WTC11 (cell line): ENCODE measurements around the gene AUH. TPM values are rescaled to one million over a fixed set of nuclear protein-coding genes. Genes with fewer than 3 reads are reported as not detected.

Experiments
- ATAC-seq: fragments of 200-7000 bp; cut with Tn5 transposase; 2 replicates; pipeline ENCODE4 v1.10.0; 2021; ENCODE audit warnings: mild to moderate bottlenecking, moderate library complexity
- CTCF ChIA-PET: fragments of 300-600 bp; sonication (Branson Sonifier 250); formaldehyde crosslinking; loops from one replicate; lab custom pipeline; 2021; ENCODE audit warnings: antibody characterized with exemption; lab: Charles Lee
- POLR2A ChIA-PET: fragments of 350-600 bp; sonication (Branson Sonifier 250); formaldehyde crosslinking; loops from one replicate; lab custom pipeline; 2021; ENCODE audit warnings: antibody characterized with exemption; lab: Charles Lee
- DNase-seq: peaks from one replicate; pipeline ENCODE4 v3.0.0; 2021; ENCODE audit warnings: low spot score
- H3K27ac Mint-ChIP-seq: 2 replicates; pipeline ENCODE4 v1.8.0; 2021; ENCODE audit warnings: mixed read lengths
- H3K27me3 Mint-ChIP-seq: 2 replicates; pipeline ENCODE4 v1.8.0; 2021; ENCODE audit warnings: low read depth, mild to moderate bottlenecking, moderate library complexity, mixed read lengths
- H3K36me3 Mint-ChIP-seq: 2 replicates; pipeline ENCODE4 v1.8.0; 2021; ENCODE audit warnings: mixed read lengths
- H3K4me1 Mint-ChIP-seq: 2 replicates; pipeline ENCODE4 v1.8.0; 2022; ENCODE audit warnings: mixed read lengths
- H3K4me3 Mint-ChIP-seq: 2 replicates; pipeline ENCODE4 v1.8.0; 2021; ENCODE audit warnings: mild to moderate bottlenecking, moderate library complexity, mixed read lengths
- H3K9me3 Mint-ChIP-seq: 2 replicates; pipeline ENCODE4 v1.8.0; 2021; ENCODE audit warnings: mixed read lengths
- CDX4 ChIP-seq: fragments of 250-450 bp; sonication (Bioruptor Pico); IDR thresholded peaks from 2 replicates; pipeline ENCODE4 v1.9.0; 2021; ENCODE audit warnings: moderate library complexity, mild to moderate bottlenecking, inconsistent platforms, borderline replicate concordance
- FOXJ3 ChIP-seq: sonication (generic); formaldehyde crosslinking; IDR thresholded peaks from 2 replicates; pipeline ENCODE4 v1.9.0; 2021; ENCODE audit warnings: missing genetic modification reagents, mild to moderate bottlenecking, borderline replicate concordance
- JUN ChIP-seq: sonication (generic); formaldehyde crosslinking; IDR thresholded peaks from 2 replicates; pipeline ENCODE4 v1.8.0; 2023; ENCODE audit warnings: mild to moderate bottlenecking, missing genetic modification reagents
- KAT7 ChIP-seq: sonication (generic); formaldehyde crosslinking; IDR thresholded peaks from 2 replicates; pipeline ENCODE4 v1.8.1; 2023; ENCODE audit warnings: missing genetic modification reagents, mild to moderate bottlenecking, borderline replicate concordance
- MAX ChIP-seq: sonication (generic); formaldehyde crosslinking; IDR thresholded peaks from 2 replicates; pipeline ENCODE4 v1.8.0; 2022; ENCODE audit warnings: mild to moderate bottlenecking, missing genetic modification reagents
- NFYB ChIP-seq: sonication (generic); formaldehyde crosslinking; conservative IDR thresholded peaks from 2 replicates; pipeline ENCODE4 v1.8.0; 2022; ENCODE audit warnings: low read depth, missing genetic modification reagents
- SMAD3 ChIP-seq: sonication (generic); formaldehyde crosslinking; IDR thresholded peaks from 2 replicates; pipeline ENCODE4 v1.8.0; 2022; ENCODE audit warnings: missing genetic modification reagents, mild to moderate bottlenecking, borderline replicate concordance
- SOX15 ChIP-seq: fragments of 250-450 bp; sonication (Bioruptor Pico); IDR thresholded peaks from 2 replicates; pipeline ENCODE4 v1.9.0; 2021; ENCODE audit warnings: mild to moderate bottlenecking
- ZNF281 ChIP-seq: sonication (generic); formaldehyde crosslinking; IDR thresholded peaks from 2 replicates; pipeline ENCODE4 v1.8.0; 2023; ENCODE audit warnings: mild to moderate bottlenecking, missing genetic modification reagents
- total RNA-seq: library from RNA; stranded (reverse); gene quantifications from 3 replicates; pipeline ENCODE4 v1.2.3, GENCODE V29; 2021
- TF ChIP-seq, protein P1 (sequence below): sonication (generic); formaldehyde crosslinking; IDR thresholded peaks from 2 replicates; pipeline ENCODE4 v1.8.0; 2022; ENCODE audit warnings: missing genetic modification reagents
- TF ChIP-seq, protein P2 (sequence below): sonication (generic); formaldehyde crosslinking; IDR thresholded peaks from 2 replicates; pipeline ENCODE4 v1.8.1; 2022; ENCODE audit warnings: missing genetic modification reagents, borderline replicate concordance
- TF ChIP-seq, protein P3 (sequence below): sonication (generic); formaldehyde crosslinking; IDR thresholded peaks from 2 replicates; pipeline ENCODE4 v1.8.1; 2023; ENCODE audit warnings: mild to moderate bottlenecking, missing genetic modification reagents, moderate library complexity
- TF ChIP-seq, protein P4 (sequence below): sonication (generic); formaldehyde crosslinking; IDR thresholded peaks from 2 replicates; pipeline ENCODE4 v1.8.1; 2023; ENCODE audit warnings: mild to moderate bottlenecking, missing genetic modification reagents, borderline replicate concordance

The AUH gene
- total RNA-seq, 1 experiment from 2014 or later: 30.4 TPM

GRCh38 chr9:91298311-91298710 is 63.4 kb downstream of the AUH start (continued):
- TF ChIP-seq, protein P1, sequence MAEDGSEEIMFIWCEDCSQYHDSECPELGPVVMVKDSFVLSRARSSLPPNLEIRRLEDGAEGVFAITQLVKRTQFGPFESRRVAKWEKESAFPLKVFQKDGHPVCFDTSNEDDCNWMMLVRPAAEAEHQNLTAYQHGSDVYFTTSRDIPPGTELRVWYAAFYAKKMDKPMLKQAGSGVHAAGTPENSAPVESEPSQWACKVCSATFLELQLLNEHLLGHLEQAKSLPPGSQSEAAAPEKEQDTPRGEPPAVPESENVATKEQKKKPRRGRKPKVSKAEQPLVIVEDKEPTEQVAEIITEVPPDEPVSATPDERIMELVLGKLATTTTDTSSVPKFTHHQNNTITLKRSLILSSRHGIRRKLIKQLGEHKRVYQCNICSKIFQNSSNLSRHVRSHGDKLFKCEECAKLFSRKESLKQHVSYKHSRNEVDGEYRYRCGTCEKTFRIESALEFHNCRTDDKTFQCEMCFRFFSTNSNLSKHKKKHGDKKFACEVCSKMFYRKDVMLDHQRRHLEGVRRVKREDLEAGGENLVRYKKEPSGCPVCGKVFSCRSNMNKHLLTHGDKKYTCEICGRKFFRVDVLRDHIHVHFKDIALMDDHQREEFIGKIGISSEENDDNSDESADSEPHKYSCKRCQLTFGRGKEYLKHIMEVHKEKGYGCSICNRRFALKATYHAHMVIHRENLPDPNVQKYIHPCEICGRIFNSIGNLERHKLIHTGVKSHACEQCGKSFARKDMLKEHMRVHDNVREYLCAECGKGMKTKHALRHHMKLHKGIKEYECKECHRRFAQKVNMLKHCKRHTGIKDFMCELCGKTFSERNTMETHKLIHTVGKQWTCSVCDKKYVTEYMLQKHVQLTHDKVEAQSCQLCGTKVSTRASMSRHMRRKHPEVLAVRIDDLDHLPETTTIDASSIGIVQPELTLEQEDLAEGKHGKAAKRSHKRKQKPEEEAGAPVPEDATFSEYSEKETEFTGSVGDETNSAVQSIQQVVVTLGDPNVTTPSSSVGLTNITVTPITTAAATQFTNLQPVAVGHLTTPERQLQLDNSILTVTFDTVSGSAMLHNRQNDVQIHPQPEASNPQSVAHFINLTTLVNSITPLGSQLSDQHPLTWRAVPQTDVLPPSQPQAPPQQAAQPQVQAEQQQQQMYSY (CRISPR knock-in tag): no peak
- no peak for TF ChIP-seq CDX4 (CRISPR knock-in tag)
- TF ChIP-seq, protein P2, sequence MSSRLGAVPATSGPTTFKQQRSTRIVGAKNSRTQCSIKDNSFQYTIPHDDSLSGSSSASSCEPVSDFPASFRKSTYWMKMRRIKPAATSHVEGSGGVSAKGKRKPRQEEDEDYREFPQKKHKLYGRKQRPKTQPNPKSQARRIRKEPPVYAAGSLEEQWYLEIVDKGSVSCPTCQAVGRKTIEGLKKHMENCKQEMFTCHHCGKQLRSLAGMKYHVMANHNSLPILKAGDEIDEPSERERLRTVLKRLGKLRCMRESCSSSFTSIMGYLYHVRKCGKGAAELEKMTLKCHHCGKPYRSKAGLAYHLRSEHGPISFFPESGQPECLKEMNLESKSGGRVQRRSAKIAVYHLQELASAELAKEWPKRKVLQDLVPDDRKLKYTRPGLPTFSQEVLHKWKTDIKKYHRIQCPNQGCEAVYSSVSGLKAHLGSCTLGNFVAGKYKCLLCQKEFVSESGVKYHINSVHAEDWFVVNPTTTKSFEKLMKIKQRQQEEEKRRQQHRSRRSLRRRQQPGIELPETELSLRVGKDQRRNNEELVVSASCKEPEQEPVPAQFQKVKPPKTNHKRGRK (CRISPR knock-in tag): no peak
- TF ChIP-seq, protein P3, sequence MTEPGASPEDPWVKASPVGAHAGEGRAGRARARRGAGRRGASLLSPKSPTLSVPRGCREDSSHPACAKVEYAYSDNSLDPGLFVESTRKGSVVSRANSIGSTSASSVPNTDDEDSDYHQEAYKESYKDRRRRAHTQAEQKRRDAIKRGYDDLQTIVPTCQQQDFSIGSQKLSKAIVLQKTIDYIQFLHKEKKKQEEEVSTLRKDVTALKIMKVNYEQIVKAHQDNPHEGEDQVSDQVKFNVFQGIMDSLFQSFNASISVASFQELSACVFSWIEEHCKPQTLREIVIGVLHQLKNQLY: no peak
- TF ChIP-seq JUN (CRISPR knock-in tag): no peak
- no peak for TF ChIP-seq NFYB (CRISPR knock-in tag)
- no peak for TF ChIP-seq FOXJ3 (CRISPR knock-in tag)
- TF ChIP-seq SMAD3: no peak
- no peak for TF ChIP-seq ZNF281 (CRISPR knock-in tag)
- no peak for TF ChIP-seq SOX15 (CRISPR knock-in tag)
- TF ChIP-seq KAT7 (CRISPR knock-in tag): no peak
- TF ChIP-seq, all 79 proteins: peak for 0

DNA sequence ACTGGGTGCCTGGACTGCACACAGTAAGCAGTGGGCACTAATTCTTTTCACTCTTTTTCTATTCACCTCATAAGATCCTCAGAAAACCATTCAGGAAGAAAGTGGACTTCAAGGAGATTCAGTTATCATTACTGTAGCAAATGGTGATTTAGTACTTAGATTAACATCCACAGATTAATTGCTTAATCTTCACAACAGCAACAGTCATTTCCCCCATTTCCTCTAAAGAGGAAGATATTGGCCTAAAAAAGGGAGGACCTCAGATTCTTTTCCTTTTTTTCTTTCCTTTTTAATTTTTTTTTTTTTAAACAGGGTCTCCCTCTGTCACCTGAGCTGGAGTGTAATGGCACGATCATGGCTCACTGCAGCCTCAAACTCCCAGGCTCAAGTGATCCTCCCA is 64.4 kb downstream of the AUH start:
- Mint-ChIP-seq H3K27ac (no peak overlapping the region), H3K4me1 (no peaks in the 10 kb centered on the region), H3K4me3 (no peak overlapping the region), H3K9me3 (no peaks in the 10 kb centered on the region), H3K27me3 (no peaks in the 10 kb centered on the region), H3K36me3 (peaks cover 32% of the 10 kb centered on the region)
- ChIA-PET CTCF (no interaction called here), POLR2A (interaction anchor here (1.2 kb wide), 1 partner anchor 13 kb away, joined by 3 read pairs; no protein-coding TSS in a partner anchor)
- no peak for DNase-seq
- no peak for ATAC-seq
- no peak for TF ChIP-seq MAX (CRISPR knock-in tag)

DNA sequence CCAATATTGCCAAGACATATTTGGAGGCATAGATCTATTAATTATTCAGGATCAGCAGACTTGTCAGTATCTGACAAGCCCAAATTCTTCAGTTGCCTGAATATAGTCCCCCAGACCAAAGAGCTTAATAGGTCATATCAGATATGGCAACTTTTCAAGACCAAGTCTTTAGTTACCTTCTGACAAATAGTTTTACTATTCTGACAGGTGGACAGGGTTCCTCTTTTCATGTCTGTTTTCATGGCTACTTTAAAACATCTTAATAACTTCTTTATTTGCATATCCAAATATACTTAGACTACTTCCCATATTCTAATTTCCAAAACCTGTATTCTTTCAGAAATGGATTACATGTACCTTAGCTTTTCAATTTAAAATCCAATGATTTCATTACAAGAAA is 65.4 kb downstream of the AUH start:
- H3K36me3 Mint-ChIP-seq: peaks cover 32% of the 10 kb centered on the region
- DNase-seq (no peak), ATAC-seq (no peak)
- no peaks in the 10 kb centered on the region for H3K9me3 Mint-ChIP-seq
- POLR2A ChIA-PET: interaction anchor here (1.2 kb wide), 1 partner anchor 14 kb away, joined by 3 read pairs; no protein-coding TSS in a partner anchor
- CTCF ChIA-PET: no interaction called here
- H3K27me3 Mint-ChIP-seq: no peaks in the 10 kb centered on the region
- no peak overlapping the region for H3K4me3 Mint-ChIP-seq
- H3K27ac Mint-ChIP-seq: no peak overlapping the region
- no peaks in the 10 kb centered on the region for H3K4me1 Mint-ChIP-seq
- TF ChIP-seq, protein P4, sequence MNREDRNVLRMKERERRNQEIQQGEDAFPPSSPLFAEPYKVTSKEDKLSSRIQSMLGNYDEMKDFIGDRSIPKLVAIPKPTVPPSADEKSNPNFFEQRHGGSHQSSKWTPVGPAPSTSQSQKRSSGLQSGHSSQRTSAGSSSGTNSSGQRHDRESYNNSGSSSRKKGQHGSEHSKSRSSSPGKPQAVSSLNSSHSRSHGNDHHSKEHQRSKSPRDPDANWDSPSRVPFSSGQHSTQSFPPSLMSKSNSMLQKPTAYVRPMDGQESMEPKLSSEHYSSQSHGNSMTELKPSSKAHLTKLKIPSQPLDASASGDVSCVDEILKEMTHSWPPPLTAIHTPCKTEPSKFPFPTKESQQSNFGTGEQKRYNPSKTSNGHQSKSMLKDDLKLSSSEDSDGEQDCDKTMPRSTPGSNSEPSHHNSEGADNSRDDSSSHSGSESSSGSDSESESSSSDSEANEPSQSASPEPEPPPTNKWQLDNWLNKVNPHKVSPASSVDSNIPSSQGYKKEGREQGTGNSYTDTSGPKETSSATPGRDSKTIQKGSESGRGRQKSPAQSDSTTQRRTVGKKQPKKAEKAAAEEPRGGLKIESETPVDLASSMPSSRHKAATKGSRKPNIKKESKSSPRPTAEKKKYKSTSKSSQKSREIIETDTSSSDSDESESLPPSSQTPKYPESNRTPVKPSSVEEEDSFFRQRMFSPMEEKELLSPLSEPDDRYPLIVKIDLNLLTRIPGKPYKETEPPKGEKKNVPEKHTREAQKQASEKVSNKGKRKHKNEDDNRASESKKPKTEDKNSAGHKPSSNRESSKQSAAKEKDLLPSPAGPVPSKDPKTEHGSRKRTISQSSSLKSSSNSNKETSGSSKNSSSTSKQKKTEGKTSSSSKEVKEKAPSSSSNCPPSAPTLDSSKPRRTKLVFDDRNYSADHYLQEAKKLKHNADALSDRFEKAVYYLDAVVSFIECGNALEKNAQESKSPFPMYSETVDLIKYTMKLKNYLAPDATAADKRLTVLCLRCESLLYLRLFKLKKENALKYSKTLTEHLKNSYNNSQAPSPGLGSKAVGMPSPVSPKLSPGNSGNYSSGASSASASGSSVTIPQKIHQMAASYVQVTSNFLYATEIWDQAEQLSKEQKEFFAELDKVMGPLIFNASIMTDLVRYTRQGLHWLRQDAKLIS: no peak
- no peak for TF ChIP-seq MAX (CRISPR knock-in tag)
- TF ChIP-seq, protein P1 (CRISPR knock-in tag): no peak
